Transverse colon (tissue), 4 donors: ENCODE measurements around the gene TTC28. TPM values are rescaled to one million over a fixed set of nuclear protein-coding genes. Genes with fewer than 3 reads are reported as not detected.

Experiments used
- DNase-seq: peaks from one replicate; pipeline ENCODE4 v3.0.0-alpha.2; 2019
- H3K27ac ChIP-seq, 4 donors: fragments of 200-600 bp; sonication (generic); 2 replicates each; pipeline ENCODE4 v1.5.1; 2016 to 2018; ENCODE audit warnings: inconsistent platforms in 4 of 4
- H3K27me3 ChIP-seq: fragments of 200-600 bp; sonication (generic); 2 replicates; pipeline ENCODE4 v1.5.1; 2017; ENCODE audit warnings: inconsistent platforms
- H3K36me3 ChIP-seq, 4 donors: fragments of 200-600 bp; sonication (generic); 2 replicates each; pipeline ENCODE4 v1.5.1; 2017 to 2019; ENCODE audit warnings: inconsistent platforms in 4 of 4
- H3K4me1 ChIP-seq, 4 donors: fragments of 200-600 bp; sonication (generic); 2 replicates each; pipeline ENCODE4 v1.5.1; 2017 to 2020; ENCODE audit warnings: inconsistent platforms in 4 of 4
- H3K4me3 ChIP-seq, 4 donors: fragments of 200-600 bp; sonication (generic); 1 replicate in 1 of 4; 2 replicates in 3 of 4; pipeline versions ENCODE4 v1.5.1 to v1.6.1; 2017 to 2019; ENCODE audit warnings: inconsistent platforms in 4 of 4
- H3K9me3 ChIP-seq, 2 donors: fragments of 200-600 bp; sonication (generic); 2 replicates each; pipeline ENCODE4 v1.5.1; 2017 to 2019; ENCODE audit warnings: inconsistent platforms in 2 of 2
- CTCF ChIP-seq, 5 experiments: fragments of 200-600 bp in 3 of 5; fragments of 450-650 bp in 2 of 5; sonication (generic) in 3 of 5; IDR thresholded peaks; 1 replicate in 2 of 5; 2 replicates in 3 of 5; pipeline ENCODE4 v1.5.1; 2016 to 2017; ENCODE audit warnings: antibody characterized with exemption in 5 of 5, inconsistent platforms in 3 of 5, mild to moderate bottlenecking in 2 of 5, moderate library complexity in 1 of 5
- EP300 ChIP-seq: sonication (generic); formaldehyde crosslinking; IDR thresholded peaks from one replicate; pipeline ENCODE4 v1.6.1; 2017; ENCODE audit warnings: antibody characterized with exemption, low read depth
- POLR2A ChIP-seq: fragments of 450-650 bp; IDR thresholded peaks from one replicate; pipeline ENCODE4 v1.6.1; 2016; ENCODE audit warnings: antibody characterized with exemption, mild to moderate bottlenecking, moderate library complexity
- POLR2AphosphoS5 ChIP-seq, 3 donors: sonication (generic); formaldehyde crosslinking; IDR thresholded peaks; one replicate each; pipeline ENCODE4 v1.6.1; 2016; ENCODE audit warnings: antibody characterized with exemption in 3 of 3
- WGBS, 2 donors: methylation state at CpG; one replicate each; pipeline ENCODE4 v1.1.5; 2018; ENCODE audit warnings: low coverage in 1 of 2; 5-methylcytosine and 5-hydroxymethylcytosine counted together
- in situ Hi-C, 4 donors: fragments of 200-750 bp; cut with MboI; loops; one replicate each; pipeline versions ENCODE4 v1.15.0 to v1.15.1; 2017; ENCODE audit warnings: low sequenced_read_pairs in 3 of 4, low pct_ligation_motif_present in 1 of 4, low pct_unique_long_range_greater_than_20kb in 1 of 4
- intact Hi-C: fragments of 100-400 bp; cut with DNase I; formaldehyde crosslinking; loops from one replicate; pipeline ENCODE4 v1.15.1; 2023; ENCODE audit warnings: low total_unique reads
- total RNA-seq, 4 donors: library from RNA; depleted of rRNA; stranded (reverse); fragments of >200 nt; gene quantifications; one replicate each; pipeline ENCODE4 v1.1.0, GENCODE V29; 2016

TTC28 gene
- total RNA-seq, 4 donors from 2014 or later, result 7.6 to 84.2 (median 12.4) TPM

GRCh38 chr22:27991586-27992293, 687.9 kb downstream of the TTC28 start:
- TF ChIP-seq CTCF (IDR thresholded peaks at IDR 0.05), result no peak
- TF ChIP-seq EP300, result no peak
- no peak for TF ChIP-seq POLR2AphosphoS5 (IDR thresholded peaks at IDR 0.05)
- no peak for TF ChIP-seq POLR2A
- DNase-seq, result no peak
- H3K27ac ChIP-seq, result peak overlapping the region in 3 of 4 donors; percentile 8 to 43 (median 41)
- WGBS, 2 donors, result 76% methylated on average over 7 of the region's 7 CpGs; no CpG with 5 or more reads in 1 of the 2 donors
- no peak overlapping the region for H3K4me3 ChIP-seq
- in situ Hi-C loops, result no loop called here
- no peaks in the 10 kb centered on the region for H3K36me3 ChIP-seq
- no peaks in the 10 kb centered on the region for H3K27me3 ChIP-seq
- peaks cover 0 to 8% (median 0%) of the 10 kb centered on the region in 4 donors for H3K4me1 ChIP-seq
- intact Hi-C loops, result no loop called here
- H3K9me3 ChIP-seq, result no peaks in the 10 kb centered on the region

- in situ Hi-C loops, result no loop called here
- H3K36me3 ChIP-seq, result no peaks in the 10 kb centered on the region
- peaks cover 0 to 8% (median 0%) of the 10 kb centered on the region in 4 donors for H3K4me1 ChIP-seq
- TF ChIP-seq CTCF (IDR thresholded peaks at IDR 0.05) (peak; percentile 19 to 34 (median 23)), EP300 (no peak)
- intact Hi-C loops, result no loop called here
- 68% methylated on average over 12 of the region's 12 CpGs; no CpG with 5 or more reads in 1 of the 2 donors for whole genome bisulfite sequencing, 2 donors
- H3K27me3 ChIP-seq, result no peaks in the 10 kb centered on the region
- H3K27ac ChIP-seq, result peak overlapping the region in 3 of 4 donors; percentile 8 to 43 (median 41)
- H3K9me3 ChIP-seq, result no peaks in the 10 kb centered on the region
- peak; percentile 15 for DNase-seq
- no peak overlapping the region for H3K4me3 ChIP-seq
Observed at GRCh38 chr22:27990879-27991278, 688.8 kb downstream of the TTC28 start.

- Histone ChIP-seq H3K4me1 (peaks cover 0 to 8% (median 0%) of the 10 kb centered on the region in 4 donors), H3K9me3 (no peaks in the 10 kb centered on the region), H3K27me3 (no peaks in the 10 kb centered on the region), H3K27ac (peak overlapping the region in 3 of 4 donors; percentile 8 to 43 (median 41)), H3K36me3 (no peaks in the 10 kb centered on the region), H3K4me3 (no peak overlapping the region)
- DNase-seq, result no peak
- no peak for TF ChIP-seq POLR2A
- TF ChIP-seq EP300, result no peak
- TF ChIP-seq POLR2AphosphoS5 (IDR thresholded peaks at IDR 0.05), result no peak
- no peak for TF ChIP-seq CTCF (IDR thresholded peaks at IDR 0.05)
- WGBS, 2 donors, result 94% methylated on average over 15 of the region's 15 CpGs; no CpG with 5 or more reads in 1 of the 2 donors
- in situ Hi-C loops, result no loop called here
- intact Hi-C loops, result no loop called here
Observed at GRCh38 chr22:27990451-27990840, 689.2 kb downstream of the TTC28 start.

GRCh38 chr22:27989758-27990450, 689.7 kb downstream of the TTC28 start:
- Histone ChIP-seq H3K27me3 (no peaks in the 10 kb centered on the region), H3K36me3 (no peaks in the 10 kb centered on the region), H3K4me1 (peaks cover 0 to 8% (median 0%) of the 10 kb centered on the region in 4 donors), H3K9me3 (no peaks in the 10 kb centered on the region), H3K27ac (peak overlapping the region in 1 of 4 donors; percentile 43), H3K4me3 (no peak overlapping the region)
- TF ChIP-seq POLR2AphosphoS5 (IDR thresholded peaks at IDR 0.05) (no peak), POLR2A (no peak), CTCF (IDR thresholded peaks at IDR 0.05) (no peak), EP300 (no peak)
- in situ Hi-C loops (no loop called here), intact Hi-C loops (loop anchor here (5.0 kb wide), 1 partner anchor 1112 kb away; no protein-coding TSS in a partner anchor)
- 91 to 100% methylated on average over 5 to 15 of the region's 15 CpGs for WGBS, 2 donors
- no peak for DNase-seq
